K562 (cell line): ENCODE measurements around the gene TCHP. TPM values are rescaled to one million over a fixed set of nuclear protein-coding genes. Genes with fewer than 3 reads are reported as not detected.

Source experiments
- FOXP1 ChIP-seq: sonication (generic); formaldehyde crosslinking; IDR thresholded peaks from 2 replicates; pipeline ENCODE4 v1.8.0; 2022; ENCODE audit warnings: mild to moderate bottlenecking, missing genetic modification reagents
- KDM5B ChIP-seq: fragments of 200-600 bp; sonication (generic); IDR thresholded peaks from 2 replicates; pipeline ENCODE4 v1.6.1; 2012; ENCODE audit warnings: low read depth, mild to moderate bottlenecking, moderate library complexity, low read length, control low read depth, inconsistent platforms; ENCODE audit not compliant: insufficient replicate concordance
- LARP7 ChIP-seq: fragments of 450-650 bp; IDR thresholded peaks from 2 replicates; pipeline ENCODE4 v1.6.1; 2016
- MEF2A ChIP-seq: IDR thresholded peaks from 2 replicates; pipeline ENCODE4 v1.6.1; 2011; ENCODE audit warnings: low read depth, mild to moderate bottlenecking, low read length, moderate library complexity; ENCODE audit not compliant: control insufficient read depth
- NCOA4 ChIP-seq: fragments of 450-650 bp; IDR thresholded peaks from 2 replicates; pipeline ENCODE4 v1.6.1; 2018; ENCODE audit warnings: mild to moderate bottlenecking; ENCODE audit not compliant: partially characterized antibody
- PURB ChIP-seq: sonication (generic); formaldehyde crosslinking; IDR thresholded peaks from 2 replicates; pipeline ENCODE4 v1.9.0; 2021; ENCODE audit warnings: low read depth, mild to moderate bottlenecking, missing genetic modification reagents
- SRSF3 ChIP-seq: fragments of 200-400 bp; formaldehyde crosslinking; IDR thresholded peaks from 2 replicates; pipeline ENCODE4 v1.6.1; 2016; ENCODE audit warnings: mild to moderate bottlenecking, low read length, moderate library complexity; ENCODE audit not compliant: insufficient read depth
- TCF3 ChIP-seq: sonication (generic); formaldehyde crosslinking; IDR thresholded peaks from 2 replicates; pipeline ENCODE4 v1.4.0; 2020; ENCODE audit warnings: mild to moderate bottlenecking, missing genetic modification reagents
- ZBTB1 ChIP-seq: sonication (generic); formaldehyde crosslinking; IDR thresholded peaks from 2 replicates; pipeline ENCODE4 v1.8.1; 2023; ENCODE audit warnings: missing genetic modification reagents, low read depth, mild to moderate bottlenecking, borderline replicate concordance
- ZBTB2 ChIP-seq: fragments of 450-650 bp; IDR thresholded peaks from 2 replicates; pipeline ENCODE4 v1.6.1; 2016; ENCODE audit warnings: antibody characterized with exemption
- ZKSCAN1 ChIP-seq: fragments of 150-350 bp; IDR thresholded peaks from 2 replicates; pipeline ENCODE4 v1.6.1; 2016; ENCODE audit warnings: low read depth, low read length
- ZKSCAN3 ChIP-seq: fragments of 250-450 bp; sonication (Bioruptor Pico); IDR thresholded peaks from 2 replicates; pipeline ENCODE4 v1.4.0; 2020
- ZNF384 ChIP-seq: IDR thresholded peaks from 2 replicates; pipeline ENCODE4 v1.6.1; 2012; ENCODE audit warnings: low read depth, low read length, improper control_type of control experiment
- polyA plus RNA-seq, 8 experiments: library from polyadenylated mRNA; depleted of rRNA in 4 of 8; stranded (reverse) in 5 of 8; unstranded in 3 of 8; fragments of >200 nt; fragmentation: Nextera tagmentation in 2 of 8; fragmentation: Illumina TruSeq in 1 of 8; extraction: Ambion mirVana in 2 of 8; extraction: Trizol in 1 of 8; gene quantifications; 2 replicates each; pipeline versions ENCODE4 v1.2.1 to v1.2.3, GENCODE V29; 2011 to 2014; ENCODE audit warnings: inconsistent platforms in 1 of 8, missing spikeins in 1 of 8
- total RNA-seq, 7 experiments: library from RNA; depleted of rRNA in 6 of 7; stranded (reverse); fragments of >200 nt in 6 of 7; fragmentation: Illumina TruSeq in 2 of 7; extraction: Trizol in 2 of 7; gene quantifications; 2 replicates each; pipeline versions ENCODE4 v1.2.1 to v1.2.3, GENCODE V29; 2011 to 2021; ENCODE audit warnings: low replicate concordance in 1 of 7
- TF ChIP-seq, protein P1 (sequence below): fragments of 450-650 bp; formaldehyde crosslinking; IDR thresholded peaks from 2 replicates; pipeline ENCODE4 v1.4.0; 2020; ENCODE audit warnings: mild to moderate bottlenecking, moderate library complexity
- TF ChIP-seq, protein P2 (sequence below): fragments of 450-650 bp; formaldehyde crosslinking; IDR thresholded peaks from 2 replicates; pipeline ENCODE4 v1.4.0; 2022; ENCODE audit warnings: mild to moderate bottlenecking, moderate library complexity
- TF ChIP-seq, protein P3 (sequence below): IDR thresholded peaks from 3 replicates; pipeline ENCODE4 v1.6.1; 2011; ENCODE audit warnings: borderline replicate concordance, mild to moderate bottlenecking, moderate library complexity; ENCODE audit not compliant: insufficient read length; ENCODE audit errors: extremely low read depth

Gene TCHP
- total and polyA plus RNA-seq, 9 of the 15 experiments (the other 6 are each of a cell fraction or from before 2014, with no cell fraction given), result 3.4 to 30.4 (median 19.7) TPM

GRCh38 chr12:109899783-109900751 lies at the start of gene TCHP (continued):
- no peak for TF ChIP-seq MEF2A
- TF ChIP-seq ZNF384, result 0 out of 2 replicates have a peak, but pooled peaks have one; percentile 32
- no peak for TF ChIP-seq SRSF3
- TF ChIP-seq ZKSCAN1, result 0 out of 2 replicates have a peak, but pooled peaks have one; percentile 9
- TF ChIP-seq PURB (CRISPR knock-in tag), result no peak
- TF ChIP-seq KDM5B, result peak; percentile 53
- TF ChIP-seq NCOA4, result no peak
- TF ChIP-seq ZBTB1, result no peak; the same call in 1 of the 2 replicates
- no peak for TF ChIP-seq TCF3 (CRISPR knock-in tag)
- TF ChIP-seq, protein P1, sequence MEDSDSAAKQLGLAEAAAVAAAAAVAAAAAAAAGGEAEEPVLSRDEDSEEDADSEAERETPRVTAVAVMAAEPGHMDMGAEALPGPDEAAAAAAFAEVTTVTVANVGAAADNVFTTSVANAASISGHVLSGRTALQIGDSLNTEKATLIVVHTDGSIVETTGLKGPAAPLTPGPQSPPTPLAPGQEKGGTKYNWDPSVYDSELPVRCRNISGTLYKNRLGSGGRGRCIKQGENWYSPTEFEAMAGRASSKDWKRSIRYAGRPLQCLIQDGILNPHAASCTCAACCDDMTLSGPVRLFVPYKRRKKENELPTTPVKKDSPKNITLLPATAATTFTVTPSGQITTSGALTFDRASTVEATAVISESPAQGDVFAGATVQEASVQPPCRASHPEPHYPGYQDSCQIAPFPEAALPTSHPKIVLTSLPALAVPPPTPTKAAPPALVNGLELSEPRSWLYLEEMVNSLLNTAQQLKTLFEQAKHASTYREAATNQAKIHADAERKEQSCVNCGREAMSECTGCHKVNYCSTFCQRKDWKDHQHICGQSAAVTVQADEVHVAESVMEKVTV (CRISPR knock-in tag), result no peak
- no peak for TF ChIP-seq ZKSCAN3 (CRISPR knock-in tag)
- TF ChIP-seq ZBTB2, result peak; percentile 75
- TF ChIP-seq, protein P2, sequence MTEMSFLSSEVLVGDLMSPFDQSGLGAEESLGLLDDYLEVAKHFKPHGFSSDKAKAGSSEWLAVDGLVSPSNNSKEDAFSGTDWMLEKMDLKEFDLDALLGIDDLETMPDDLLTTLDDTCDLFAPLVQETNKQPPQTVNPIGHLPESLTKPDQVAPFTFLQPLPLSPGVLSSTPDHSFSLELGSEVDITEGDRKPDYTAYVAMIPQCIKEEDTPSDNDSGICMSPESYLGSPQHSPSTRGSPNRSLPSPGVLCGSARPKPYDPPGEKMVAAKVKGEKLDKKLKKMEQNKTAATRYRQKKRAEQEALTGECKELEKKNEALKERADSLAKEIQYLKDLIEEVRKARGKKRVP, result peak; percentile 56; the same call in 1 of the 2 replicates
- peak; percentile 86; the same call in 1 of the 2 replicates for TF ChIP-seq FOXP1 (CRISPR knock-in tag)
- TF ChIP-seq, protein P3, sequence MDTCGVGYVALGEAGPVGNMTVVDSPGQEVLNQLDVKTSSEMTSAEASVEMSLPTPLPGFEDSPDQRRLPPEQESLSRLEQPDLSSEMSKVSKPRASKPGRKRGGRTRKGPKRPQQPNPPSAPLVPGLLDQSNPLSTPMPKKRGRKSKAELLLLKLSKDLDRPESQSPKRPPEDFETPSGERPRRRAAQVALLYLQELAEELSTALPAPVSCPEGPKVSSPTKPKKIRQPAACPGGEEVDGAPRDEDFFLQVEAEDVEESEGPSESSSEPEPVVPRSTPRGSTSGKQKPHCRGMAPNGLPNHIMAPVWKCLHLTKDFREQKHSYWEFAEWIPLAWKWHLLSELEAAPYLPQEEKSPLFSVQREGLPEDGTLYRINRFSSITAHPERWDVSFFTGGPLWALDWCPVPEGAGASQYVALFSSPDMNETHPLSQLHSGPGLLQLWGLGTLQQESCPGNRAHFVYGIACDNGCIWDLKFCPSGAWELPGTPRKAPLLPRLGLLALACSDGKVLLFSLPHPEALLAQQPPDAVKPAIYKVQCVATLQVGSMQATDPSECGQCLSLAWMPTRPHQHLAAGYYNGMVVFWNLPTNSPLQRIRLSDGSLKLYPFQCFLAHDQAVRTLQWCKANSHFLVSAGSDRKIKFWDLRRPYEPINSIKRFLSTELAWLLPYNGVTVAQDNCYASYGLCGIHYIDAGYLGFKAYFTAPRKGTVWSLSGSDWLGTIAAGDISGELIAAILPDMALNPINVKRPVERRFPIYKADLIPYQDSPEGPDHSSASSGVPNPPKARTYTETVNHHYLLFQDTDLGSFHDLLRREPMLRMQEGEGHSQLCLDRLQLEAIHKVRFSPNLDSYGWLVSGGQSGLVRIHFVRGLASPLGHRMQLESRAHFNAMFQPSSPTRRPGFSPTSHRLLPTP, result no peak
- no peak for TF ChIP-seq LARP7
